NT2/D1 (cell line): ENCODE results near the gene RPL19.

ENCODE experiments used
- SUZ12 ChIP-seq: IDR thresholded peaks from 2 replicates; pipeline ENCODE4 v1.6.1; 2011; ENCODE audit not compliant: insufficient read length, insufficient read depth; ENCODE audit errors: extremely low read depth
- YY1 ChIP-seq: IDR thresholded peaks from 2 replicates; pipeline ENCODE4 v1.6.1; 2011; ENCODE audit not compliant: insufficient read length, insufficient read depth
- ZNF274 ChIP-seq: IDR thresholded peaks from 2 replicates; pipeline ENCODE4 v1.6.1; 2011; ENCODE audit warnings: mild to moderate bottlenecking, low read depth, low read length

DNA sequence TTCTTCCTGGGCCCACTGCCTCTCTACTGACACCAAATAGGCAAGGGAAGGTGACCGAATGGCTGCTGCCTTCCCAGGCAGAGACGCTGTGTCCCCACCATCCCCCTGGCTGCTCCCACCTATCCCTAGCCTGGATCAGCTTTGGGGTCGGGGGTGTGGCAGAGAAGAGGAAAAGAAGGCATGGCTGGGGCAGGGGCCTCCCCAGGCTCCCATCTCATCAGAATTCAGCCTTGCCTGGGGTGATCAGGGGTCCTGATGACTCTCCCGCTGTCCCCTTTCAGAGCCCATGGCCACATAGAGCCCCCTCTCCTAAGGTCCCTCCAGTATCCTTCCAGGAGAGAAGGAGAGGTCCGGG, 49.3 kb upstream of the RPL19 start:
- TF ChIP-seq ZNF274 (no peak), YY1 (no peak), SUZ12 (no peak)
